Measurements from ENCODE around the gene HEPHL1. TPM values are rescaled to one million over a fixed set of nuclear protein-coding genes. Genes with fewer than 3 reads are reported as not detected.

HEPHL1 gene
- total and polyA plus RNA-seq, 2 donors (not counting 1 experiment from before 2014, with no cell fraction given): not detected

DNA sequence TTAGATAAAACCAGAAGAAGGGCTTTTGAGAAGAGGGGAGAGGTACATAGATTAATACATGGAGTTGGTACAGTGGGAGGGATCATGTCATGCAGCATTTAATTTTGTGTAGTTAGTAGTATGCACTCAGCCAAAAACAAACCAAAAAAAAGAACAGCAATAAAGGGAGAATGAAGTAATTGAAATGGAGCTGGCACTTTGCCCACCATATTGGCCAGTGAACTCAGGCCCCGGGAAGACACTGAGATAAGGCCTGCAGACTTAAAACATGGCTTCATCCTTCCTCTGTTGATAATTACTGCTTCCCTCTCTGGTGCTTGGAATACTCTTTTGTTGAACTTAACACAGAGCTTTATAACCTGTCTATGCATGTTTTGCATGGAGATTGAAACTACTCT lies 110.6 kb downstream of the HEPHL1 start:
- intact Hi-C loops (cut with micrococcal nuclease): no loop called here
- CTCF ChIA-PET: no interaction called here
- no peaks in the 10 kb centered on the region for H3K27me3 Mint-ChIP-seq

DNA sequence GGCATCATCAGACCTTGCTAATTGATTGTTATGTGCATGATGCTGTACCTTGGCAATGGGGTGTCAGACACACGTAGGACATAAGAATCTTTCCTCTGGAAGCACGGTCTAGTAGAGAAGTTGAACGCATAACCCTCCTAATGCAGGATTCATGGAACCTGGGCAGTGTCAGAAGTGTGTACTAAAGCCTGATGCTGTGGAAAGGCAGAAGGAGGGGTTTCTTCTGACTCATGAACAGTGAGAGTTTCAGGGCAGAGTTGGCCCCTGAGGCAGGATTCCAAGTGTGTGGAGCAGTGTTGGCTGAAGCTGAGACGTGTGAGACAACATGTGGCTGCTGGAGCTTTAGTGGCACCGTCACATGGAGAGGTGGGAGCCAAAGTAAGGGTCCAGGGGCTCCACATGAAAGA lies 111.0 kb downstream of the HEPHL1 start:
- no peak overlapping the region for H2AFZ ChIP-seq (ENCODE audit: insufficient read depth, low read depth, low read length, poor library complexity, severe bottlenecking)
- no peaks in the 10 kb centered on the region for H3K9me3 Mint-ChIP-seq (ENCODE audit: insufficient read depth)
- ATAC-seq (ENCODE audit: low read depth) (no peak), DNase-seq (no peak)
- TF ChIP-seq EZH2 (IDR thresholded peaks at IDR 0.05; ENCODE audit: borderline replicate concordance, insufficient read depth, low read depth, low read length, poor library complexity, severe bottlenecking): no peak
- TF ChIP-seq, protein P1, sequence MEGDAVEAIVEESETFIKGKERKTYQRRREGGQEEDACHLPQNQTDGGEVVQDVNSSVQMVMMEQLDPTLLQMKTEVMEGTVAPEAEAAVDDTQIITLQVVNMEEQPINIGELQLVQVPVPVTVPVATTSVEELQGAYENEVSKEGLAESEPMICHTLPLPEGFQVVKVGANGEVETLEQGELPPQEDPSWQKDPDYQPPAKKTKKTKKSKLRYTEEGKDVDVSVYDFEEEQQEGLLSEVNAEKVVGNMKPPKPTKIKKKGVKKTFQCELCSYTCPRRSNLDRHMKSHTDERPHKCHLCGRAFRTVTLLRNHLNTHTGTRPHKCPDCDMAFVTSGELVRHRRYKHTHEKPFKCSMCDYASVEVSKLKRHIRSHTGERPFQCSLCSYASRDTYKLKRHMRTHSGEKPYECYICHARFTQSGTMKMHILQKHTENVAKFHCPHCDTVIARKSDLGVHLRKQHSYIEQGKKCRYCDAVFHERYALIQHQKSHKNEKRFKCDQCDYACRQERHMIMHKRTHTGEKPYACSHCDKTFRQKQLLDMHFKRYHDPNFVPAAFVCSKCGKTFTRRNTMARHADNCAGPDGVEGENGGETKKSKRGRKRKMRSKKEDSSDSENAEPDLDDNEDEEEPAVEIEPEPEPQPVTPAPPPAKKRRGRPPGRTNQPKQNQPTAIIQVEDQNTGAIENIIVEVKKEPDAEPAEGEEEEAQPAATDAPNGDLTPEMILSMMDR (IDR thresholded peaks at IDR 0.05): no peak
- peaks cover 0 to 8% (median 0%) of the 10 kb centered on the region in 3 donors for H3K9me3 ChIP-seq (ENCODE audit: control extremely low read depth in 1 of 3, control insufficient read depth in 2 of 3, insufficient read depth in 1 of 3, low read length in 2 of 3)
- H3K4me1 ChIP-seq (ENCODE audit: control insufficient read depth in 2 of 2, insufficient read depth in 2 of 2, low read length in 2 of 2): peaks cover 36 to 63% of the 10 kb centered on the region in 2 donors
- ChIA-PET CTCF (no interaction called here), POLR2A (no interaction called here)
- H3K27me3 Mint-ChIP-seq: no peaks in the 10 kb centered on the region
- no peak overlapping the region for H3K9ac ChIP-seq (ENCODE audit: low read length)
- intact Hi-C loops (cut with micrococcal nuclease): no loop called here
- peaks cover 12% of the 10 kb centered on the region for H4K20me1 ChIP-seq (ENCODE audit: control insufficient read depth, insufficient read depth, low read length, poor library complexity, severe bottlenecking)
- no peaks in the 10 kb centered on the region for H3K36me3 ChIP-seq (replicated peaks in 1 of 2; ENCODE audit: control extremely low read depth in 1 of 2, control insufficient read depth in 1 of 2, extremely low read depth in 1 of 2, insufficient read depth in 2 of 2, low read length in 1 of 2)
- peaks cover 52% of the 10 kb centered on the region for H3K4me1 Mint-ChIP-seq
- no peak overlapping the region for H3K4me2 ChIP-seq (replicated peaks; ENCODE audit: low read depth, low read length, poor library complexity, severe bottlenecking)
- 87% methylated on average over 4 of the region's 5 CpGs for WGBS (ENCODE audit: insufficient coverage)
- H3K4me3 ChIP-seq (ENCODE audit: control extremely low read depth in 1 of 5, extremely low read depth in 1 of 5, insufficient read depth in 1 of 5, low read depth in 2 of 5, low read length in 4 of 5): no peak overlapping the region
- peaks cover 75% of the 10 kb centered on the region for H3K79me2 ChIP-seq (ENCODE audit: control insufficient read depth, insufficient read depth, low read length)
- H3K27me3 ChIP-seq (replicated peaks in 1 of 4; ENCODE audit: control extremely low read depth in 1 of 4, control insufficient read depth in 3 of 4, insufficient read depth in 4 of 4, low read length in 3 of 4): no peaks in the 10 kb centered on the region
- no peak overlapping the region for H3K27ac ChIP-seq (ENCODE audit: low read length in 2 of 2)
- H3K27ac Mint-ChIP-seq: no peak overlapping the region
- no peak overlapping the region for H3K4me3 Mint-ChIP-seq

More for the DNA sequence above, 110.6 kb downstream of the HEPHL1 start:
- 80% methylated on average over 1 of the region's 1 CpG for WGBS (ENCODE audit: insufficient coverage)
- no peak overlapping the region for H3K4me3 Mint-ChIP-seq
- Histone ChIP-seq H2AFZ (ENCODE audit: insufficient read depth, low read depth, low read length, poor library complexity, severe bottlenecking) (no peak overlapping the region), H3K36me3 (replicated peaks in 1 of 2; ENCODE audit: control extremely low read depth in 1 of 2, control insufficient read depth in 1 of 2, extremely low read depth in 1 of 2, insufficient read depth in 2 of 2, low read length in 1 of 2) (no peaks in the 10 kb centered on the region), H3K4me3 (ENCODE audit: control extremely low read depth in 1 of 5, extremely low read depth in 1 of 5, insufficient read depth in 1 of 5, low read depth in 2 of 5, low read length in 4 of 5) (no peak overlapping the region), H3K27me3 (replicated peaks in 1 of 4; ENCODE audit: control extremely low read depth in 1 of 4, control insufficient read depth in 3 of 4, insufficient read depth in 4 of 4, low read length in 3 of 4) (no peaks in the 10 kb centered on the region), H3K4me2 (replicated peaks; ENCODE audit: low read depth, low read length, poor library complexity, severe bottlenecking) (no peak overlapping the region), H3K9me3 (ENCODE audit: control extremely low read depth in 1 of 3, control insufficient read depth in 2 of 3, insufficient read depth in 1 of 3, low read length in 2 of 3) (peaks cover 0 to 5% (median 0%) of the 10 kb centered on the region in 3 donors), H3K4me1 (ENCODE audit: control insufficient read depth in 2 of 2, insufficient read depth in 2 of 2, low read length in 2 of 2) (peaks cover 36 to 63% of the 10 kb centered on the region in 2 donors), H4K20me1 (ENCODE audit: control insufficient read depth, insufficient read depth, low read length, poor library complexity, severe bottlenecking) (peaks cover 12% of the 10 kb centered on the region), H3K27ac (ENCODE audit: low read length in 2 of 2) (no peak overlapping the region), H3K79me2 (ENCODE audit: control insufficient read depth, insufficient read depth, low read length) (peaks cover 77% of the 10 kb centered on the region), H3K9ac (ENCODE audit: low read length) (no peak overlapping the region)
- H3K27ac Mint-ChIP-seq: no peak overlapping the region
- POLR2A ChIA-PET: no interaction called here
- no peaks in the 10 kb centered on the region for H3K9me3 Mint-ChIP-seq (ENCODE audit: insufficient read depth)
- H3K4me1 Mint-ChIP-seq: peaks cover 53% of the 10 kb centered on the region
- no peak for DNase-seq
- TF ChIP-seq EZH2 (IDR thresholded peaks at IDR 0.05; ENCODE audit: borderline replicate concordance, insufficient read depth, low read depth, low read length, poor library complexity, severe bottlenecking): no peak
- TF ChIP-seq, protein P1 (IDR thresholded peaks at IDR 0.05): no peak
- ATAC-seq (ENCODE audit: low read depth): no peak

Data from B cell (primary cell).